Loucy (cell line): ENCODE measurements around the gene LCN10.

Experiments used
- CTCF ChIP-seq: fragments of 200-600 bp; sonication (generic); conservative IDR thresholded peaks from 2 replicates; pipeline ENCODE4 v1.5.1; 2014; ENCODE audit warnings: mild to moderate bottlenecking, antibody characterized with exemption, low read length
- EZH2phosphoT487 ChIP-seq: fragments of 200-600 bp; IDR thresholded peaks from 2 replicates; pipeline ENCODE4 v1.6.1; 2018; ENCODE audit warnings: antibody characterized with exemption, mild to moderate bottlenecking, moderate library complexity, borderline replicate concordance

- TF ChIP-seq EZH2phosphoT487, result no peak
- no peak for TF ChIP-seq CTCF
These were observed 32.5 kb upstream of the LCN10 start for GRCh38 chr9:136775191-136775590.
